GM12891 (cell line): ENCODE results near the gene SENP2.

Source experiments
- POLR2A ChIP-seq: IDR thresholded peaks from 2 replicates; pipeline ENCODE4 v1.6.1; 2011; ENCODE audit warnings: low read depth, low read length, control low read depth
- POLR2AphosphoS5 ChIP-seq: IDR thresholded peaks from 2 replicates; pipeline ENCODE4 v1.6.1; 2011; ENCODE audit warnings: low read depth, low read length, control low read depth
- TAF1 ChIP-seq: IDR thresholded peaks from 2 replicates; pipeline ENCODE4 v1.6.1; 2011; ENCODE audit warnings: low read depth, low read length, control low read depth

GRCh38 chr3:185659942-185660921 is 74.1 kb downstream of the SENP2 start:
- no peak for TF ChIP-seq POLR2A
- TF ChIP-seq POLR2AphosphoS5 = no peak
- no peak for TF ChIP-seq TAF1
